Smooth muscle cell (in vitro differentiated cells): Measurements from ENCODE around the gene DBF4B. TPM values are rescaled to one million over a fixed set of nuclear protein-coding genes. Genes with fewer than 3 reads are reported as not detected.

Experiments
- DNase-seq: peaks from one replicate; lab custom pipeline; 2025; ENCODE audit not compliant: unreplicated experiment; lab: John Stamatoyannopoulos, UW
- H2AFZ ChIP-seq: fragments of 200-600 bp; sonication (generic); 2 replicates; pipeline ENCODE4 v1.6.0; 2016; ENCODE audit warnings: antibody characterized with exemption, low read depth, mild to moderate bottlenecking
- H3F3A ChIP-seq: fragments of 200-600 bp; sonication (generic); 2 replicates; pipeline ENCODE4 v1.6.0; 2017; ENCODE audit warnings: antibody characterized with exemption, low read depth
- H3K27ac ChIP-seq: fragments of 200-600 bp; sonication (generic); 2 replicates; pipeline ENCODE4 v1.5.1; 2016; ENCODE audit warnings: low read depth, mild to moderate bottlenecking
- H3K27me3 ChIP-seq: fragments of 200-600 bp; sonication (generic); 2 replicates; pipeline ENCODE4 v1.6.1; 2016; ENCODE audit warnings: low read depth, mild to moderate bottlenecking
- H3K36me3 ChIP-seq: fragments of 200-600 bp; sonication (generic); 2 replicates; pipeline ENCODE4 v1.5.1; 2016; ENCODE audit warnings: low read depth
- H3K4me1 ChIP-seq: fragments of 200-600 bp; sonication (generic); 2 replicates; pipeline ENCODE4 v1.5.1; 2016; ENCODE audit warnings: low read depth
- H3K4me2 ChIP-seq: fragments of 200-600 bp; sonication (generic); 2 replicates; pipeline ENCODE4 v1.6.0; 2016; ENCODE audit warnings: mild to moderate bottlenecking
- H3K4me3 ChIP-seq: fragments of 200-600 bp; sonication (generic); 2 replicates; pipeline ENCODE4 v1.5.1; 2016; ENCODE audit warnings: mild to moderate bottlenecking
- H3K79me2 ChIP-seq: fragments of 200-600 bp; sonication (generic); 2 replicates; pipeline ENCODE4 v1.6.0; 2016; ENCODE audit warnings: low read depth, mild to moderate bottlenecking
- H3K9ac ChIP-seq: fragments of 200-600 bp; sonication (generic); 2 replicates; pipeline ENCODE4 v1.6.0; 2016; ENCODE audit warnings: low read depth
- H3K9me3 ChIP-seq: fragments of 200-600 bp; sonication (generic); replicated peaks from 2 replicates; pipeline ENCODE4 v1.5.1; 2016; ENCODE audit warnings: low read depth
- H4K20me1 ChIP-seq: fragments of 200-600 bp; sonication (generic); 2 replicates; pipeline ENCODE4 v1.6.0; 2016; ENCODE audit warnings: low read depth
- WGBS: methylation state at CpG from one replicate; pipeline ENCODE4 v1.1.7; 2016; ENCODE audit warnings: low lambda C conversion rate; 5-methylcytosine and 5-hydroxymethylcytosine counted together
- polyA plus RNA-seq: library from polyadenylated mRNA; unstranded; fragments of >200 nt; fragmentation: Nextera tagmentation; extraction: Ambion mirVana; gene quantifications from 2 replicates; pipeline ENCODE4 v1.2.1, GENCODE V29; 2016
- total RNA-seq: library from RNA; depleted of rRNA; stranded (reverse); fragments of >200 nt; gene quantifications from 2 replicates; pipeline ENCODE4 v1.2.3, GENCODE V29; 2014
- TF ChIP-seq, protein P1 (sequence below): fragments of 200-600 bp; sonication (generic); IDR thresholded peaks from 2 replicates; pipeline ENCODE4 v1.5.1; 2017; ENCODE audit warnings: borderline replicate concordance, mild to moderate bottlenecking, antibody characterized with exemption; ENCODE audit not compliant: insufficient read depth, poor library complexity, severe bottlenecking

DBF4B gene
- total and polyA plus RNA-seq, 2 experiments from 2014 or later: 1.6 to 2.7 TPM

GRCh38 chr17:44773140-44773539, 64.7 kb downstream of the DBF4B start:
- H3K27me3 ChIP-seq: no peaks in the 10 kb centered on the region
- 80% methylated on average over 6 of the region's 6 CpGs for WGBS
- H3K4me3 ChIP-seq: no peak overlapping the region
- H2AFZ ChIP-seq: no peak overlapping the region
- no peak for DNase-seq
- no peaks in the 10 kb centered on the region for H3K36me3 ChIP-seq
- H4K20me1 ChIP-seq: no peaks in the 10 kb centered on the region
- no peak overlapping the region for H3K4me2 ChIP-seq
- H3F3A ChIP-seq: no peaks in the 10 kb centered on the region
- TF ChIP-seq, protein P1, sequence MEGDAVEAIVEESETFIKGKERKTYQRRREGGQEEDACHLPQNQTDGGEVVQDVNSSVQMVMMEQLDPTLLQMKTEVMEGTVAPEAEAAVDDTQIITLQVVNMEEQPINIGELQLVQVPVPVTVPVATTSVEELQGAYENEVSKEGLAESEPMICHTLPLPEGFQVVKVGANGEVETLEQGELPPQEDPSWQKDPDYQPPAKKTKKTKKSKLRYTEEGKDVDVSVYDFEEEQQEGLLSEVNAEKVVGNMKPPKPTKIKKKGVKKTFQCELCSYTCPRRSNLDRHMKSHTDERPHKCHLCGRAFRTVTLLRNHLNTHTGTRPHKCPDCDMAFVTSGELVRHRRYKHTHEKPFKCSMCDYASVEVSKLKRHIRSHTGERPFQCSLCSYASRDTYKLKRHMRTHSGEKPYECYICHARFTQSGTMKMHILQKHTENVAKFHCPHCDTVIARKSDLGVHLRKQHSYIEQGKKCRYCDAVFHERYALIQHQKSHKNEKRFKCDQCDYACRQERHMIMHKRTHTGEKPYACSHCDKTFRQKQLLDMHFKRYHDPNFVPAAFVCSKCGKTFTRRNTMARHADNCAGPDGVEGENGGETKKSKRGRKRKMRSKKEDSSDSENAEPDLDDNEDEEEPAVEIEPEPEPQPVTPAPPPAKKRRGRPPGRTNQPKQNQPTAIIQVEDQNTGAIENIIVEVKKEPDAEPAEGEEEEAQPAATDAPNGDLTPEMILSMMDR: no peak
- H3K79me2 ChIP-seq: no peaks in the 10 kb centered on the region
- no peaks in the 10 kb centered on the region for H3K9me3 ChIP-seq
- H3K9ac ChIP-seq: no peak overlapping the region
- no peak overlapping the region for H3K27ac ChIP-seq
- peaks cover 4% of the 10 kb centered on the region for H3K4me1 ChIP-seq

DNA sequence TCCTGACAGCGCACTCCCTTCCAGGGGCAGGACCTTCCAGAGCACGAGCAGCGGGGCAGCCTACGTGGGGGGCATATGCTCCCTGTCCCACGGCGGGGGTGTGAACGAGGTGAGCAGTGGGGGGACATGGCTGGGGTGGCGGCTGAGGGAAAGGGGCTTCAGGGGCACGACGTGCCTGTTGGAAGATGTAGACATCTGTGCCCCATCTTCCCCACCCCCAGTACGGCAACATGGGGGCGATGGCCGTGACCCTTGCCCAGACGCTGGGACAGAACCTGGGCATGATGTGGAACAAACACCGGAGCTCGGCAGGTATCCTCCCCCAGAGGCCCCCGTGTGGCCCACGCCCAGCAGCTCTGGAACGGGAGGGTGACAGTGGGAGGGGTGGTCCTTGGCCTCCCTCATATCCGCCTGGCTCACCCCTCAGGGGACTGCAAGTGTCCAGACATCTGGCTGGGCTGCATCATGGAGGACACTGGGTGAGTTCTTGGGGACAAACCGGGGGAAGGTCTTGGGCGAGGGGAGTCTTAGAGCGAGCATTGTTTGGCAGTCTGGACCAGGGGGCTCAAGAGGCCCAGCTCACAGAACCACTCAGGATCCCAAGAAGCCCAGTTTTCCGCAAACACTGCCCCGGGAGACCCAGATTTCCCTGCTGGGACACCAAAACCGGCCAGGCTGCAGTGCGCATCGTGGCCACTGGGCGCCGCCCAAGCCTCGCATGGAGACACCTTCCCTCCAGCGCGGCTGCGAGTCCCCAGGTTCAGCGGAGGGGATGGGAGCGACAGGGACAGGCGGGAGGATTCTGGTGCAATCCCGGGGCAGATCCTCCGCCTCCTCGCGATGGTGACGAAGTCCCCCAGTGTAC, 66.0 kb downstream of the DBF4B start:
- WGBS: 35% methylated on average over 41 of the region's 42 CpGs
- no peaks in the 10 kb centered on the region for H3K36me3 ChIP-seq
- no peak overlapping the region for H3K27ac ChIP-seq
- TF ChIP-seq, protein P1: peak; percentile 99
- H3K79me2 ChIP-seq: no peaks in the 10 kb centered on the region
- H3K4me2 ChIP-seq: peak overlapping the region; percentile 93
- no peaks in the 10 kb centered on the region for H3K9me3 ChIP-seq
- no peak overlapping the region for H3K9ac ChIP-seq
- H3F3A ChIP-seq: no peaks in the 10 kb centered on the region
- H4K20me1 ChIP-seq: no peaks in the 10 kb centered on the region
- H3K27me3 ChIP-seq: no peaks in the 10 kb centered on the region
- peak overlapping the region; percentile 70 for H2AFZ ChIP-seq
- DNase-seq: peak; percentile 80
- H3K4me1 ChIP-seq: peaks cover 4% of the 10 kb centered on the region
- H3K4me3 ChIP-seq: peak overlapping the region; percentile 59

- H3K9me3 ChIP-seq: no peaks in the 10 kb centered on the region
- H3F3A ChIP-seq: no peaks in the 10 kb centered on the region
- H2AFZ ChIP-seq: peak overlapping the region; percentile 70
- H3K36me3 ChIP-seq: no peaks in the 10 kb centered on the region
- peaks cover 4% of the 10 kb centered on the region for H3K4me1 ChIP-seq
- no peaks in the 10 kb centered on the region for H3K27me3 ChIP-seq
- H3K4me2 ChIP-seq: peak overlapping the region; percentile 93
- H3K79me2 ChIP-seq: no peaks in the 10 kb centered on the region
- no peak overlapping the region for H3K27ac ChIP-seq
- peak; percentile 92 for DNase-seq
- peak overlapping the region; percentile 59 for H3K4me3 ChIP-seq
- TF ChIP-seq, protein P1: no peak
- H4K20me1 ChIP-seq: no peaks in the 10 kb centered on the region
- under 1% methylated on average over 32 of the region's 50 CpGs for WGBS
- H3K9ac ChIP-seq: no peak overlapping the region
These were observed 66.8 kb downstream of the DBF4B start for GRCh38 chr17:44775136-44775837.
